OCI-LY7 (cell line): ENCODE results near the gene SLC16A3.

Experiments
- CTCF ChIP-seq: fragments of 200-600 bp; sonication (generic); conservative IDR thresholded peaks from 2 replicates; pipeline ENCODE4 v1.5.1; 2014; ENCODE audit warnings: mild to moderate bottlenecking, antibody characterized with exemption, low read length, moderate library complexity, mixed read lengths
- EZH2phosphoT487 ChIP-seq: fragments of 200-600 bp; sonication (generic); IDR thresholded peaks from 2 replicates; pipeline ENCODE4 v1.6.1; 2018; ENCODE audit warnings: low read depth, borderline replicate concordance, mild to moderate bottlenecking, mixed run types, antibody characterized with exemption, low read length, moderate library complexity, mixed read lengths

DNA sequence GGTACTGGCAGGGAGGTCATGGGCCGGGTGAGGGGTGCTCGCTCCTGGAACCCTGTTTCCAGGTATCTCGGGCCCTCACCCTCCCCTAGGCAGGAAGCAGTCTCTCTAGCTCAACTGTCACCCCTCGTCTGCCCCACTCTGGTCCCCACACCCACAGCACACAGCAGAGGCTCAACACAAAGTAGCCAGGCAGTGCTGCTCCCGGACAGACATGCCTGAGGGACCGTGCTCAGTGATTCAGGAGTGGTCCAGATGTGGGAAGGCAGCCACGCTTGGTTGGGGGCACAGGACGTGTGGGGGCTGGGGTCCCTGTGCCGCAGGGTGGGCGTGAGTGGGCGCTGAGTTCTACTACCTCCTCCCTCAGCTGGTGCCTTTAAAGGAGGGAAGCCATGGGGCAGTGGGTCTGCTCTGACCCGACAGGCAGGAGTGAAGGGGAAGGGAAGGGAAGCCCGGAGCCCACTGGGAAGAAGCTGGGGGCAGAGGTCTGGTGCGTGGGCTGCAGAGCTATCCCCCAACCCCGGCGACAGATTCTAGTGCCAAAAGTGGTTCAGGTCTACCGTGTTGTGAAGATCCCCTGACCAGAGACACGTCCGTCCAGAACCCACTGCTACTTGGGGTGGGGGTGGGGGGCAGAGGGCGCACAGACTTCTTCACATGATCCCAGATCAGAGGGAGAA, 11.8 kb downstream of the SLC16A3 start:
- TF ChIP-seq CTCF (no peak), EZH2phosphoT487 (no peak)
